ENCODE data around the gene HSCB.
A peak's percentile ranks its signal among the peaks of the same experiment; 100 is the strongest.
"Not testable (repeated sequence)": the region's sequence is repeated elsewhere in the genome, so short reads cannot be mapped to it uniquely, and the experiment has no call there.

Gene HSCB

DNA sequence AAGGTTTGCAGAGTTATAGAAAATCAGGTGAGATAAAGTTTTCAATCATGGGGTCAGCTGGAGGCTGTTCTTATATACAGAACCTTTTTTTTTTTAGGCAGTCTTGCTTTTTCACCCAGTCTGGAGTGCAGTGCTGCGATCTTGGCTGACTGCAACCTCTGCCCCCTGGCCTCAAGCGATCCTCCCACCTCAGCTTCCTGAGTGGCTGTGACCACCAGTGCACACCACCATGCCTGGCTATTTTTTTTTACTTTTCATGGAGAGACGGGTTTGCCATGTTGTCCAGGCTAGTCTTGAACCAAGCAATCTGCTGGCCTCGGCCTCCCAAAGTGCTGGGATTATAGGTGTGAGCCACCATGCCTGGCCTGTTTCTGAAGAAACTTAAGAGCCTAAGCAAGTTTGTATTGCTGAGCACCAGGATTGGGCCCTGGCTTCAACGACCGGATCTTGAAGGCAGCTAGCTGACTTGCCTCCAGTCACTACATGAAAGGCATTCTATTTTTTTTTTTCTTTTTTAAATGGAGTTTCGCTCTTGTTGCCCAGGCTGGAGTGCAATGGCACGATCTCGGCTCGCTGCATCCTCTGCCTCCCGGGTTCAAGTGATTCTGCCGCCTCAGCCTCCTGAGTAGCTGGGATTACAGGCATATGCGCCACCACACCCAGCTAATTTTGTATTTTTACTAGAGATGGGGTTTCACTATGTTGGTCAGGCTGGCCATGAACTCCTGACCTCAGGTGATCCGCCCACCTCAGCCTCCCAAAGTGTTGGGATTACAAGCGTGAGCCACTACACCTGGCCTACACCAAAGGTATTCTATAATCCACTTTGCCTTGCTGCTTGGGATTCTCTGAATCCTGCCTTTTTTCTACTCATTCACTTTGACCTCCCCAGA, 50.9 kb downstream of the HSCB start:
- DNase-seq = no peak

DNA sequence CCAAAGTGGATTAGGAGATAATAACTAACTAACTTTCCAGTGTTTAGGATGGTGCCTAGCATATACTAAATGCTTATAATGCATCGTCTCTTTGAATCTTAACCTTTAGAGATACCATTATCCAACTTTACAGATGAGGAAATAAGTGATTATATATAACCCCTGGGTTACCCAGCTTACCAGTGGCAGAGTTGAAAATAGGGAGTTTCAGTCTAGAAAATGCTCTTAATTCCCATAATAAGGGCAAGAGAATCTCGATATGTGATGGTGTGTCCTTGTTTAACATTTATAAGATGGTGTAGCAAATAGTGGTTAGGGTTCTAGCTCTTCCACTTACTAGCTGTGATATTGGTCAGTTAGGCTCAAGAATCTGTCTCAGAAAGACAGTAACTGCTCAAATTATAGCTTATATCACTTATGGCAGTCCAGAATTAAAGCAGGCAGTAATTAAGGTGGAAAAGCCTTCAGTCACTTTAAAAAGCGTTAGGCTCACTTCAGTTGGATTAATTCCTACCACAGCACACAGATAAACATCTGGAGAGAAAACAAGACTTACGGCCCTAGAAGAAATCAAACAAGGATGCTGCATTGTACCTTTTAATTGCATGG, 52.2 kb downstream of the HSCB start:
- no peak for DNase-seq

DNA sequence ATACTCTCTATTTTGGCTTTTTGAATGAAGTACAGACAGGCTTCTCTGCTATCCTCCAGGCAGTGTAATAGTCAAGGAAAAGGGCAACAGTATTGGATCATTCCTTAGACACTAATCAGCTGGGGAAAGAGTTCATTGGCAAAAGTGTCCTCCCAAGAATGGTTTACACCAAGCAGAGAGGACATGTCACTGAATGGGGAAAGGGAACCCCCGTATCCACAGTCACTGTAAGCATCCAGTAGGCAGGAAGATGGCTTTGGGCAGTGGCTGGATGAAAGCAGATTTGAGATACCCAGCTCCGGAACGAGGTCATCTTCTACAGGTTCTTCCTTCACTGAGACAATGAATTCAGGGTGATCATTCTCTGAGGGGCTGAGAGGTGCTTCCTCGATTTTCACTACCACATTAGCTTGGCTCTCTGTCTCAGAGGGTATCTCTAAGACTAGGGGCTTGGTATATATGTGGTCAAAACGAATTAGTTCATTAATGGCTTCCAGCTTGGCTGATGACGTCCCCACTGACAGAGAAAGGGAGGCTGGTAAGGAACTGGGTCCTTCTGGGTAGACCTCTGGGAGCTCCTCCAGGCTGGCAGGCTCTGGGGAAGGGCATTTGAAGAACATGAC, 53.3 kb downstream of the HSCB start:
- no peak for DNase-seq

DNA sequence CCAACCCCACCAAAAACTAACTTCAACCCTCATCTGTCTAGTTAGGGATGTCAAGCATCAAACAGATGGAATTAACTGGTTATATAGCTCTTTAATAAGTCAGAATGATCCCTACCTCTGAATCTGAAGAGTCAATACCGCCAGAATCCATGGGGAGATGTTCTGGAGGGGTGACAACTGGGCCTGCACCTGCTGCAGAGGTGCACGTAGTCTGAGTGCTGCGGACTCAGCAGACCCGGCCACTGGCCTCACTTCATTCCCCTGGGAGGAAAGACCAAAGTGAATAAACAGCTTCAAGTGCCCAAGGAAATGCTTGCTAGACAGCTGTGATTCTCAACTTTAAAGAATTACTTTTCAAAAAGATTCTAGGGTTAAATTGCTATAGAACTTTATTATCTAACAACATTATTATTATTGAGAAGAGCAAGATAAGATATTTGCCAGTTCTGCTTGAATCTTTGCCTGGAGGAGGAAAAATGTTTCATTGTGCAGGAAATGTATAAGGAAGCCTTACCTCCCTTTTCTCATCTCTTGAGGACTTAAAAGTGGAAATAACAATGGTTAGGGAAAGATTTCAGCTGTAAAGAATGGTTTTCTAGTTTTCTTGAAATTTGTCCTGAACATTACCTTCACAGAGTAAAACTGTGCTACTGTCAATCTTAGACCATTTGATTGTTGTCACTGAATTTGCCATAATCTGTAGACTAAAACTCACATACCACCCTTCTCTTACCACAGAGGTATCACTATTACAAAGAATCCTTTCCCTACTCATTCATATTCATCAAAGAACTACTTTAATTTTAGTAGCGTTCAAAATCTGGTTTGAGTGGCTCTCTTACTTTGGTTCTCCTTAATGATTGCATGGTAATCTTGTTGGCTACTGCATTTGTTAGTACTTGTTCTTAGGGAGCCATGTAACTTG, 54.4 kb downstream of the HSCB start:
- DNase-seq = no peak

DNA sequence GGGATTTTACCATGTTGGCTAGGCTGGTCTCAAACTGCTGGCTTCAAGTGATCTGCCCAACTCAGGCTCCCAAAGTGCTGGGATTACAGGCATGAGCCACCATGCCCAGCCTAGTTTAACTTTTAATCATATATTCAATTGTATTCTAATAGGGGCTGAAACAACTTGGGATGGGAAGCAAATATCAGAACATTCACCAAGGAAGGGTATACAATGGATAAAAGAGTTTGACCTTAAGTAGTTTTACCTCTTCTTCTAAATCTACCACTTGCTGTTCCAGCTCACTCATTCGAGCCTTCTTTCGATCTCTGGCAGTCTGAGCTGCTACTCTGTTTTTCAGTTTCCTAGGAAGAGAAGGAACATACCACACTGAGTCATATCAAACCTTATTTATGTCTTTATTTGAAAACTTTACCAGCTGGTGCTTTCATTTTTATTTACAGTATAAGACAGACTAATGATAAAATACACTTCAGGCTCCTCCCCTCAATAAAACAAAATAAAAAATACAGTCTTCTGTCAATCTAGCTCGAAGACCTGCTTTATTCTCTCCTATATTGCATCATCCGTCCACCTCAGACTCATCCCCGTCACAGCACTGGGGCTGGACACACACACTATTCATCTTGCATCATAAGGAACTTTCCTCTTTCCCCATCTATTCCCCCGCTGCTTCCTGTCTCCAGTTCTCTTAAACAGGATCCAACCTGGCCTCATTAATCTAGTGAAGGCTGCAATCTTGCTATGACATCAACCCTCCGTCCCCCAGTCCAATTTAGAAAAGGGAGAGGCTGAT, 57.2 kb downstream of the HSCB start:
- DNase-seq = peak; percentile 49

DNA sequence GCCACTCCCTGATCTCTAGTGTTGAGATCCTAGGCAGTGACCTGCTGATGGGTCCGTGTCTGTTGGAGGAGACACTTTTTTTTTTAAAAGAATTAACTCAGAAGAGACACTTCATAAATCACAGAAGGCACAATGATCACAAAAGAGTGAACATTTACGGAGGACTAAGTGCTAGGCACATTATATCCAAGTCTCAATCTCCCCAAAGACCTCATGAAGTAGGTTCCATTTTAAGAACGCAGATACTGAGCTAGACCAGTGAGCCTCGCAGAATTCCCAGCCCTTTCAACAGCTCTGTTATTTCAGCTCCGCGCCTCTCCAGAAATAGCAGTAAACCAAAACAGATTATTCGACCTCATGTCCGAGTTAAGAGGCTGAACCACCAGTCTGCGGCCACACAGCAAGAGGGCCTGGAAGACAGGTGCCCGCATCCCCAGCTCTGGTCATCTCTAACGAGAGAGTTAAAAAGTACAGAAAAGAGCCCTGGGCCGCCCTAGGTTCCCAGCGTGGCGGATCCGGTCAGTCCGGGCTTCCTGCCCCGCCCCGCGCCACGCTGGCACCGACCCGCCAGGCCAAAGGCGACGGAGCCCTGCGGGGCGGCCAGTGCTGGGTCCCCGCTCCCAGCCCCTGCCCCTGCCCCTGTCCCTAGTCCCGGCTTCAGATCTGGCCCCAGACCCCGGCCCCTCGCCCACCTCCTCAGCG, 57.9 kb downstream of the HSCB start:
- DNase-seq = peak; percentile 37

DNA sequence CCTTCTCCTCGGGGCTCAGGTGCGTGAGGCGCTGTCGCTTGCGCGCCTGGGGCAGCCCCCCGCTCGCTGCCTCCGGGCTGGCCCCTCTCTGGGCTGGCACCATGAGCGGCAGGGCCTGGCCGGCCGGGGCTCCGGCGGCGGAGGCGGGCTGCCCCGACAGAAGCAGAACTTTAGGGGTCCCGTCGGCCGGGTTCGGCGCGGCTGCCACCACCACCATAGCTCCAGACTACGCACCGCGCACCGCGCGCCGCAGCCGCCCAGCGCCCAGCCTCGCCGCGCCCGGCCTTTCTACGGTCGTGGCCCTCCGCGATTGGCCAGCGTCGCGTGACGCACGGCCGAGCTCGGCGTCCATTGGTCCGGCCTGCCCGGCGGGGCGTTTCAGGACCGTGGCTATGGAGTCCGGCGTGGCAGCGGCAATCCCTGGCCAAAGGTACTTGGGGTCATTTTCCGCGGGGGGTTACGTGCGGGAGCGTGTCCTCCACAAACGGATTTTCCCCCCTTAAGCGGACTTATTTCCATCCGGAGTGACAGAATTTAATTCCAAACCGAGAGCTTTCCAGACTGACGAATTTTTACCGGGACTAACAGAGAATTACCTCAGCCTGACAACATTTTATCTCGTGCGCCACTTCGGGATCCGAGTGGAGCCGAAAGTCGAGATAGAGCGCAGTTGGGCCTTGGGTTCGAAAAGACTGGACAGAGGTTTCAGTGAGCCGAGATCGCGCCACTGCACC, 58.6 kb downstream of the HSCB start, which contains the start of gene XBP1:
XBP1 (minus strand) TSS at position 262 of the 734 bp plus-strand sequence.
- peak; percentile 91 for DNase-seq

DNA sequence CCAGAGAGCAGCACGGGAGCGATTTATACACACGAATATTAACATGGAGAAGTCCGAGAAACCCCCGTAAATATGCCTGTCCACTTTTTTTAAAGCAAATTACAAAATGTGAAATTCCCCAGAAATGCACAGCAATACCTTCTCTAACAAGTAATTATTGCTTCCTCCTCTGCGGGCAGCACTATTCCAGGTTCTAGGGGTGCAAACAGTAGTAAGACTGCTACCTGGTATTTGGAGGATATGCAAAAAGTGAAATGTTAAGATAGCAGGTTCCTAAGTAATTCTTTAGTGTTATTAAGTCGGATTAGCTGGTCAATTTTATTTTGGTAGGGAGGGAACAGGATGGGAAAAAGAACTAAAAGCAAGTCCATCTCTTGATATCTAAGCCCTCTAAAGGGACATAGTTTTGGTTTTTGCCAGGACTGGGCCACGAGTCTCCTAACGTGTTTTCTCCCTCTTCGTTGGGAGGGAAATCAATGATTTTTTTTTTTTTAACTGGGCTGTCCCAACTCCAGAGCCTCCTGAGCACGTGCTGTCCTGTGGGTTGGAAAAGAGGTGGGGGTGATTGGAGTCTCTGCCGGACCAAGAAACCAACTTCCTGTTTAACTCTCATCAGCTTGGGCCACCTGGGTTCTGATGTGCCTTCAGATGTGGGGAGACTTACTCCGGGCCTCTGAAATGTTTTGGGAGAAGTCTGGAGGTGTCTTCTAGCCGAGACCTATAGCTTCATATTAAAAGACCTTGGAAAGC, 60.2 kb downstream of the HSCB start:
- DNase-seq = no peak

DNA sequence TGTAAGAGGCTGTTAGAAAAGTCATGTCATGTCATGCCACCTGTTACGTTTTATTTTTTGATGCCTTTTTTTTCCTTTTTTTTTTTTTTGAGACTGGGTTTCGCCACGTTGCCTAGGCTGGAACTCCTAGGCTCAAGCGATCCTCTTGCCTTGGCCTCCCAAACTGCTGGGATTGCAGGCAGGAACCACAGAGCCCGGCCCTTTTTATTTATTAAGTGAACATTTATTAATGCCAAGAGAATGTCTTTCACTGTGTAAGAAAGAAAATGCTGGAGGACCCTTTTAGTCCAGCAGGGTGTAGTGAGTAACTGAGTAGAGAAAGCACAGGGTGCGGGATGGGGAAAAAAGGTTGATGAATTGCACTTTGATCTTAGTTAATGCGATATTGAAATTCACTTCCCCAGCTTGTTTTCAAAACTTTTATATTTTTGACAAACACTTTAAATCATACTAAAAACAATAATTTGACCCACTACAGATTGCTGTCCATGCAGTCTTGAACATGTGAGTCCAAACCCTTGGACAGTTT, 60.8 kb downstream of the HSCB start:
- peak; percentile 20 for DNase-seq

DNA sequence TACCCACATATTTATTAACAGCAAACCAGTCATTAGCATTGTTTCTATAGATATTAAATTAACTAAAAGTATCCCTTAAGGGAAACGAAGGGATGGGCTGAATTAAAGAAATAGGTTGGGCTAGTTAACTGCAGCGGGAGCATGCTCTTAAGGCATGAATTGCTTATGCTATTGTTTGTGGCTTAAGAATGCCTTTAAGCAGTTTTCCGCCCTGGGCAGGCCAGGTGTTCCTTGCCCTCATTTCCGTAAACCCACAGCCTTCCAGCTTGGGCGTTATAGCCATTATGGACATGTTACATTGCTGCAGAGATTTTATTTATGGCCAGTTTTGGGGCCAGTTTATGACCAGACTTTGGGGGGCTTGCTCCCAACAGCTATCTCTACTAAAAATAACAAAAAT, 63.6 kb downstream of the HSCB start:
- DNase-seq = not testable (repeated sequence)
